ENCODE measurements around the gene IFITM10. TPM values are rescaled to one million over a fixed set of nuclear protein-coding genes. Genes with fewer than 3 reads are reported as not detected.

IFITM10 gene
- total RNA-seq, 1 donor from 2014 or later: 4.9 TPM

DNA sequence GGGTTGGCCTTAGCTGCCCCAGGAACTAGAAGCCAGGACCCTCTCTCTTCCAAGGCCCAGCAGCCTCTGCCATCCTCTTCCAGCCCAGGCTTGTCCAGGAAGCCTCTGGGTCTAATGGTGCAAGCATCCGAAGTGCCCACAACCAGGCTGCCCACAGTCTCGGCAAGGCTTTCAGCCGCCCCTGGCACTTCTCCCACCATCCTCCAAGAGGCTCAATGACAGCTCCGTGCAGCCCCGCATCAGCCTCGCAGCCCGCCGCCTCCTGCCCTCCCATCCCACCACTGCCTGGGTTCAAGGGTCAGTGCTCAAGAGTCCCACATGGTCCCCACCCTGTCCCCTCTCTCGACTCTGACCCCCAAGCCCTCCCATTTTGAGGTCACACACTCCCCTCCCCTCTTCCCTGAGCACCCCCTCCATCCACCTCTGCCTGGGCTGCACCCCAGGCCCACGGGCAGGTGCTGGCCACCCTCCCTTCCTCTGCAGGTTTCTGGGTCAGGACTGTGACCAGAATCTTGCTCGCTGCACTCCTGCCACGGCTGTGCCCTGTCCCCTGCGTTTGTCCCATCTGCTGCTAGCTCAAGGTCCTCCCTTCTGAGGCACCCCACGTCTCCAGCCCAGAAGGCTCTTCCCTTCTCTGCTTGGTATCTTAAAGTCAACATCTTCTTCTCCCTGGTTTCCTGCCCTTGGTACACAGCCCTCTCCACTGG, 17.2 kb downstream of the IFITM10 start:
- no peaks in the 10 kb centered on the region for H3K27me3 ChIP-seq
- intact Hi-C loops (cut with DNase I): no loop called here
- peak in 1 of 2 donors; percentile 83 for DNase-seq (ENCODE audit: extremely low spot score in 2 of 2)

DNA sequence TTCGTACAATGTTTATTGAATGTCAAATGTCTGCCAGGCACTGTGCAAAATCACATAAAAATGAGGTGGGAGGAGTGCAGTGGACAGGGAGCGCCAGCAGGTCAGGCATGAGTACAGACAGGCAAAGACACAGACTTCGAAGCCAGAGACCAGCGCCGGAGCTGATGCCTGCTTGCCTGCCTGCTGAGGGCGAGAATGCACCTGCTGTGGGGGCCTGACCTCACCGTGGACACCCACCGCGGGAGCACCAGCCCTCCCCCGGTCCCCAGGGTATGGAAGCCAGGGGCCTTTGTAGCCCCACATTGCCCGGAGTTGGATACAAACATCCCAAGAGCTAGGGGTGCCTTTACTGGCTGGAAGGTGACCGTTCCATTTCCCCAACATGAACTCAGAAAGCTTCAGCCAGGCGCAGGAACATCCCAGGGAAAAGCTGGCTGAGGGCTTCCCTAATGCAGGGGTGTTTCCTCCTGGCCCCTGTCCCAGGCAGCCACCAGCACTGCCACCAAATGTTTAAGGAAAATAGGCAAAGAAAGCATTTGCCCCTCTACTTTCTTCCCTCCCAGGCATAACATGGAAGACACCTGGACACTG, 17.9 kb downstream of the IFITM10 start:
- H3K27me3 ChIP-seq: no peaks in the 10 kb centered on the region
- H3K4me1 ChIP-seq: peaks cover 7% of the 10 kb centered on the region
- no peak for DNase-seq (ENCODE audit: extremely low spot score in 2 of 2)
- intact Hi-C loops (cut with DNase I): no loop called here
- no peaks in the 10 kb centered on the region for H3K36me3 ChIP-seq
- no peak overlapping the region for H3K4me3 ChIP-seq
- H3K27ac ChIP-seq: no peak overlapping the region
- H3K9me3 ChIP-seq: peaks cover 5% of the 10 kb centered on the region
- TF ChIP-seq POLR2A (IDR thresholded peaks at IDR 0.05) (no peak), POLR2AphosphoS5 (IDR thresholded peaks at IDR 0.05; ENCODE audit: insufficient read depth in 1 of 2, low read depth in 1 of 2) (no peak)
- TF ChIP-seq, protein P1, sequence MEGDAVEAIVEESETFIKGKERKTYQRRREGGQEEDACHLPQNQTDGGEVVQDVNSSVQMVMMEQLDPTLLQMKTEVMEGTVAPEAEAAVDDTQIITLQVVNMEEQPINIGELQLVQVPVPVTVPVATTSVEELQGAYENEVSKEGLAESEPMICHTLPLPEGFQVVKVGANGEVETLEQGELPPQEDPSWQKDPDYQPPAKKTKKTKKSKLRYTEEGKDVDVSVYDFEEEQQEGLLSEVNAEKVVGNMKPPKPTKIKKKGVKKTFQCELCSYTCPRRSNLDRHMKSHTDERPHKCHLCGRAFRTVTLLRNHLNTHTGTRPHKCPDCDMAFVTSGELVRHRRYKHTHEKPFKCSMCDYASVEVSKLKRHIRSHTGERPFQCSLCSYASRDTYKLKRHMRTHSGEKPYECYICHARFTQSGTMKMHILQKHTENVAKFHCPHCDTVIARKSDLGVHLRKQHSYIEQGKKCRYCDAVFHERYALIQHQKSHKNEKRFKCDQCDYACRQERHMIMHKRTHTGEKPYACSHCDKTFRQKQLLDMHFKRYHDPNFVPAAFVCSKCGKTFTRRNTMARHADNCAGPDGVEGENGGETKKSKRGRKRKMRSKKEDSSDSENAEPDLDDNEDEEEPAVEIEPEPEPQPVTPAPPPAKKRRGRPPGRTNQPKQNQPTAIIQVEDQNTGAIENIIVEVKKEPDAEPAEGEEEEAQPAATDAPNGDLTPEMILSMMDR (IDR thresholded peaks at IDR 0.05): no peak

More for the DNA sequence above, 17.2 kb downstream of the IFITM10 start:
- Histone ChIP-seq H3K4me3 (no peak overlapping the region), H3K4me1 (peaks cover 7% of the 10 kb centered on the region), H3K36me3 (no peaks in the 10 kb centered on the region), H3K9me3 (peaks cover 5% of the 10 kb centered on the region), H3K27ac (no peak overlapping the region)
- TF ChIP-seq POLR2A (IDR thresholded peaks at IDR 0.05): no peak
- TF ChIP-seq, protein P1 (IDR thresholded peaks at IDR 0.05): no peak
- TF ChIP-seq POLR2AphosphoS5 (IDR thresholded peaks at IDR 0.05; ENCODE audit: insufficient read depth in 1 of 2, low read depth in 1 of 2): no peak

DNA sequence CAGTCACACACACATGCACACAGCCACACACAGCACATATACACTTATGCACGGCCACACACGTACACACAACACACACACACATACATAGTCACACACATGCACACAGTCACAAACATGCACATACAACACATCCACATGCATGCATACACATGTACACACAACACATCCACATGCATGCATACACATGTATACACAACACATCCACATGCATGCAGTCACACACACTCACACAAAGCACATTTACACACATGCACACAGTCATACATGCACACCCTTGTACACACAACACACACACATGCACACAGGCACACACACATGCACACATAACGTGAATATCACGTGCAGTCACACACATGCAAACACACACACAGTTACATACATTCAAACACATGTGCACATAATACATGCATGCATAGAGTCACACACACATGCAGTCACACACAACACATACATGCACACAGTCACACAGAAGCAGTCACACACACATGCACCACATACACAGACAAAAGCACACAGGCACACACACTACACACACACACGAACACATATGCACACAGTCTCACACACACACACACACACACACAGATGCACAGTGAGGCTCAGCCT, 18.8 kb downstream of the IFITM10 start:
- peaks cover under 1% of the 10 kb centered on the region for H3K9me3 ChIP-seq
- H3K27me3 ChIP-seq: no peaks in the 10 kb centered on the region
- no peak overlapping the region for H3K4me3 ChIP-seq
- H3K27ac ChIP-seq: no peak overlapping the region
- peaks cover 7% of the 10 kb centered on the region for H3K4me1 ChIP-seq
- TF ChIP-seq POLR2A (IDR thresholded peaks at IDR 0.05) (no peak), POLR2AphosphoS5 (IDR thresholded peaks at IDR 0.05; ENCODE audit: insufficient read depth in 1 of 2, low read depth in 1 of 2) (no peak)
- TF ChIP-seq, protein P1 (IDR thresholded peaks at IDR 0.05): no peak
- intact Hi-C loops (cut with DNase I): no loop called here
- no peaks in the 10 kb centered on the region for H3K36me3 ChIP-seq
- DNase-seq (ENCODE audit: extremely low spot score in 2 of 2): no peak

DNA sequence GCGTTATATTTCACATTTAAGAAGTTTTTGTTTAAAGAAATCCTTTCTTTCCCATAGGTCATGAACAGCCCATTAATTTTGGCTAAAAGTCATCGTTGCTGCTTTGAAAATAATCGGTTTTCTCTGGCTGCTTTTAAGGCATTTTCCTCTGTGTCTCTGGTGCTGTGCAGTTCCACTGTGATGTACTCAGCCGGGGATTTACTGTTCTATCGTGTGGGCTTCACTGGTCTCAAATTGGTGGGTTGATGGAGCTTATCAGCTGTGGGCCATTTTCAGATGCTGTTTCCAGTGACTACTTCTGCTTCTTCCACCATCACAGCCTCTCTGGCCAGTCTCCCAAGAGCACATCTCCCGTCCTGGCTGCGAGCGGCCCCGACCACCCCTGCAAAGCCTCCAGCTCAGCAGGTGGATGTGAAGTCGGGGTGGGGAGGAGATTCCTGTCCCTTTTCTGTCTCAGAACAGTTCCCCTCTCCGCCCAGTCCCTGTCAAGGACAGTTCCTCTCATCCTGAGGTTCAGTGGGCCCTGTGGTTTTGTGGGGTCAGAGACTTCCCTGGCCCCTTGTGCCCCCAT, 20.3 kb downstream of the IFITM10 start:
- Histone ChIP-seq H3K9me3 (no peaks in the 10 kb centered on the region), H3K4me3 (no peak overlapping the region), H3K27ac (no peak overlapping the region), H3K36me3 (no peaks in the 10 kb centered on the region), H3K27me3 (no peaks in the 10 kb centered on the region), H3K4me1 (peaks cover 7% of the 10 kb centered on the region)
- intact Hi-C loops (cut with DNase I): no loop called here
- TF ChIP-seq, protein P1 (IDR thresholded peaks at IDR 0.05): no peak
- no peak for TF ChIP-seq POLR2AphosphoS5 (IDR thresholded peaks at IDR 0.05; ENCODE audit: insufficient read depth in 1 of 2, low read depth in 1 of 2)
- no peak for TF ChIP-seq POLR2A (IDR thresholded peaks at IDR 0.05)
- DNase-seq (ENCODE audit: extremely low spot score in 2 of 2): no peak
